Measurements from ENCODE around the gene NME3. TPM values are rescaled to one million over a fixed set of nuclear protein-coding genes. Genes with fewer than 3 reads are reported as not detected.

The NME3 gene
- total RNA-seq, 1 experiment from 2014 or later = 103 TPM

GRCh38 chr16:1793578-1794220 lies 22.4 kb upstream of the NME3 start, which contains the start of gene IGFALS:
Gene IGFALS, minus strand, starts transcription at chr16:1793705. Its CDS starts 53 bp downstream, at chr16:1793652.
- no peaks in the 10 kb centered on the region for H4K20me1 ChIP-seq (ENCODE audit: insufficient read depth)
- DNase-seq (ENCODE audit: low read depth, low spot score) (no peak), ATAC-seq (no peak)
- no peaks in the 10 kb centered on the region for H3K36me3 ChIP-seq (ENCODE audit: control insufficient read depth in 1 of 2, insufficient read depth in 2 of 2, low read length in 2 of 2)
- H3K9me2 ChIP-seq (ENCODE audit: insufficient read depth) = no peaks in the 10 kb centered on the region
- H2AFZ ChIP-seq (ENCODE audit: low read depth, low read length, poor library complexity, severe bottlenecking) = no peak within 1 kb of the TSS
- H3K27me3 ChIP-seq (ENCODE audit: insufficient read depth, low read length) = no peaks in the 10 kb centered on the region
- POLR2A ChIA-PET = no interaction called here
- RAD21 ChIA-PET (ENCODE audit: low non-redundant PET in 1 of 2, low total read pairs in 2 of 2, uncharacterized antibody in 2 of 2, unreplicated experiment in 2 of 2) = no interaction called here
- no peak within 1 kb of the TSS for H3K4me2 ChIP-seq (ENCODE audit: low read length)
- H3K27ac ChIP-seq (ENCODE audit: low read depth, low read length) = no peak within 1 kb of the TSS
- CTCF ChIA-PET = no interaction called here
- no peaks in the 10 kb centered on the region for H3K9me3 ChIP-seq (ENCODE audit: control insufficient read depth in 1 of 2, insufficient read depth in 1 of 2, low read depth in 1 of 2, low read length in 2 of 2)
- no peaks in the 10 kb centered on the region for H3K4me1 ChIP-seq (ENCODE audit: control insufficient read depth in 1 of 2, insufficient read depth in 2 of 2, low read length in 2 of 2)
- BruUV-seq (replicated peaks) = no TSS peak
- H3K79me2 ChIP-seq (ENCODE audit: insufficient read depth, low read length) = no peaks in the 10 kb centered on the region
- intact Hi-C loops (cut with micrococcal nuclease) = no loop called here
- H3K4me3 ChIP-seq (replicated peaks in 1 of 2; ENCODE audit: low read depth in 1 of 2, low read length in 2 of 2) = no peak within 1 kb of the TSS
- no peak for TF ChIP-seq FOSL1 (IDR thresholded peaks at IDR 0.05; ENCODE audit: low read depth)
- no peak within 1 kb of the TSS for H3K9ac ChIP-seq (ENCODE audit: low read length)

GRCh38 chr16:1792836-1793577 lies 21.7 kb upstream of the NME3 start:
- ChIA-PET POLR2A (no interaction called here), CTCF (no interaction called here), RAD21 (ENCODE audit: low non-redundant PET in 1 of 2, low total read pairs in 2 of 2, uncharacterized antibody in 2 of 2, unreplicated experiment in 2 of 2) (no interaction called here)
- DNase-seq (ENCODE audit: low read depth, low spot score) (no peak), ATAC-seq (no peak)
- Histone ChIP-seq H3K4me2 (ENCODE audit: low read length) (no peak overlapping the region), H3K27me3 (ENCODE audit: insufficient read depth, low read length) (no peaks in the 10 kb centered on the region), H3K9ac (ENCODE audit: low read length) (no peak overlapping the region), H2AFZ (ENCODE audit: low read depth, low read length, poor library complexity, severe bottlenecking) (no peak overlapping the region), H3K9me2 (ENCODE audit: insufficient read depth) (no peaks in the 10 kb centered on the region), H3K4me3 (replicated peaks in 1 of 2; ENCODE audit: low read depth in 1 of 2, low read length in 2 of 2) (no peak overlapping the region), H4K20me1 (ENCODE audit: insufficient read depth) (no peaks in the 10 kb centered on the region), H3K79me2 (ENCODE audit: insufficient read depth, low read length) (no peaks in the 10 kb centered on the region), H3K36me3 (ENCODE audit: control insufficient read depth in 1 of 2, insufficient read depth in 2 of 2, low read length in 2 of 2) (no peaks in the 10 kb centered on the region; a peak in 1 of 4 replicates), H3K4me1 (ENCODE audit: control insufficient read depth in 1 of 2, insufficient read depth in 2 of 2, low read length in 2 of 2) (no peaks in the 10 kb centered on the region), H3K27ac (ENCODE audit: low read depth, low read length) (no peak overlapping the region), H3K9me3 (ENCODE audit: control insufficient read depth in 1 of 2, insufficient read depth in 1 of 2, low read depth in 1 of 2, low read length in 2 of 2) (no peaks in the 10 kb centered on the region)
- no TSS peak for BruUV-seq (replicated peaks)
- intact Hi-C loops (cut with micrococcal nuclease) = no loop called here
- no peak for TF ChIP-seq JUND (IDR thresholded peaks at IDR 0.05)
- no peak for TF ChIP-seq MAX (IDR thresholded peaks at IDR 0.05)
- no peak for TF ChIP-seq REST (IDR thresholded peaks at IDR 0.05; ENCODE audit: low read depth)
- no peak for TF ChIP-seq ELF1 (IDR thresholded peaks at IDR 0.05; ENCODE audit: borderline replicate concordance, low read depth)
- TF ChIP-seq EGR1 (IDR thresholded peaks at IDR 0.05; ENCODE audit: low read depth) = no peak
- TF ChIP-seq YY1 (IDR thresholded peaks at IDR 0.05; ENCODE audit: extremely low read depth, insufficient replicate concordance, low read depth, low read length) = no peak
- TF ChIP-seq SP1 (IDR thresholded peaks at IDR 0.05; ENCODE audit: low read depth) = no peak
- no peak for TF ChIP-seq CBX3 (IDR thresholded peaks at IDR 0.05; ENCODE audit: low read depth)
- no peak for TF ChIP-seq SIN3A (IDR thresholded peaks at IDR 0.05; ENCODE audit: low read depth)
- TF ChIP-seq POLR2AphosphoS5 (IDR thresholded peaks at IDR 0.05; ENCODE audit: low read depth, low read length) = no peak
- TF ChIP-seq CTCF (IDR thresholded peaks at IDR 0.05 in 2 of 3, conservative IDR thresholded peaks at IDR 0.05 in 1 of 3; ENCODE audit: borderline replicate concordance in 1 of 3, insufficient read depth in 1 of 3, low read depth in 2 of 3, low read length in 2 of 3) = no peak
- TF ChIP-seq EZH2phosphoT487 (IDR thresholded peaks at IDR 0.05; ENCODE audit: borderline replicate concordance) = no peak
